GM12875 (cell line): ENCODE measurements around the gene SORCS1.
"Not testable (repeated sequence)": the region's sequence is repeated elsewhere in the genome, so short reads cannot be mapped to it uniquely, and the experiment has no call there.

Experiments
- H3K4me3 ChIP-seq: one replicate; pipeline ENCODE4 v1.5.1; 2011; ENCODE audit warnings: low read depth, low read length, control low read depth
- CTCF ChIP-seq: IDR thresholded peaks from 2 replicates; pipeline ENCODE4 v1.5.1; 2011; ENCODE audit warnings: low read depth, mild to moderate bottlenecking, control low read depth, inconsistent platforms, low read length, moderate library complexity, borderline replicate concordance; ENCODE audit not compliant: insufficient read depth

Gene SORCS1

GRCh38 chr10:106931853-106932249 lies 232.7 kb downstream of the SORCS1 start:
- no peak overlapping the region for H3K4me3 ChIP-seq
- no peak for TF ChIP-seq CTCF

GRCh38 chr10:106931159-106931852 lies 233.2 kb downstream of the SORCS1 start:
- no peak overlapping the region for H3K4me3 ChIP-seq
- TF ChIP-seq CTCF = no peak

DNA sequence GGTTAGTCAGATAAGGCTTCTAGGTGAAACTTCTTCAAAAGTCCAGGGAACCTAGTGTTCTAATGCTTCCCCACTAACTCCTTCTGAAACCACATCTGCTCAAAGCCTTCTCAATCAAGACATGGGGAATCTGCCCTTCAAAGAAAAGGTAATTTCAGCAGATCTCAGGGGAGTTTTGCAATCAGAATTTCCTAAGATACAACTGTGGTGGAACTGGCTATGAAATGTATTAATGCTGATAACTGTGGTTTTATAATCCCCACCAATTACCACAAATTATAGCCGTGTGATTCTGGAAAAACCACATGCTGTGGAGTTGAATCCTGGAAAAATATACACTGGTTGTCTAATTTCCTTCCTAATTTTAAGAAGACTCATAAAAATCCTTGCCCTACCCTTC lies 233.8 kb downstream of the SORCS1 start:
- H3K4me3 ChIP-seq = no peak overlapping the region
- no peak for TF ChIP-seq CTCF

- H3K4me3 ChIP-seq = no peak overlapping the region
- TF ChIP-seq CTCF = no peak
These were observed 235.1 kb downstream of the SORCS1 start for GRCh38 chr10:106929291-106929895.

DNA sequence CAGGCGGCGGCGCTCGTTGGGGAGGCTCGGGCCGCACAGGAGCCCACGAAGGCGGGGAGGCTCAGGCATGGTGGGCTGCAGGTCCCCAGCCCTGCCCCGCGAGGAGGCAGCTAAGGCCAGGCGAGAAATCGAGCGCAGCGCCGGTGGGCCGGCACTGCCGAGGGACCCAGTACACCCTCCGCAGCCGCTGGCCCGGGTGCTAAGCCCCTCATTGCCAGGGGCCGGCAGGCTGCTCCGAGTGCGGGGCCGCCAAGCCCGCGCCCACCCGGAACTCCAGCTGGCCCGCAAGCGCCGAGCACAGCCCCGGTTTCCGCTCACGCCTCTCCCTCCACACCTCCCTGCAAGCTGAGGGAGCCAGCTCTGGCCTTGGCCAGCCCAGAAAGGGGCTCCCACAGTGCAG lies 236.4 kb downstream of the SORCS1 start:
- not testable (repeated sequence) for H3K4me3 ChIP-seq

DNA sequence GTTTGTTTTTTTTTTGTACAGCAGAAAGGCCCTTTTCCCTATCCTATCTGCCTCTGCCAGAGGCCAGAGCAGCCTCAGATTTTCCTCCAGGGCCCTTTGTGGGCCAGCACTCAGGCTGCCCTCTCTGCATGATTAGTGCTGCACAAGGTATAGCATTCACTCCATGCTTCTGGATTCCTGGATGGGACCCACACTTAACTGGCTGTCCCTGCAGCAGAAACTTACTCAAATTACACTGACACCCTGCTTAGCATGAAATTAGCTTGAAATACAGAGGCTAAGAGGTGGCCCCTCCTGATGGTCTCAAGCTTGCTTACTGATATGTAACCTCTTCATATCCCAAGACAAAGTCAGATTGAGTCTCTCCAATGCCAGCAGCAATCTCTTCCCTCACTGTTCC lies 239.3 kb downstream of the SORCS1 start:
- TF ChIP-seq CTCF = no peak

GRCh38 chr10:106920538-106920937 lies 244.0 kb downstream of the SORCS1 start:
- no peak overlapping the region for H3K4me3 ChIP-seq
- TF ChIP-seq CTCF = no peak

More for the DNA sequence above, 239.3 kb downstream of the SORCS1 start:
- no peak overlapping the region for H3K4me3 ChIP-seq
